Mucosa of descending colon (tissue), 3 donors: Measurements from ENCODE around the gene COA8. TPM values are rescaled to one million over a fixed set of nuclear protein-coding genes. Genes with fewer than 3 reads are reported as not detected.
A peak's percentile ranks its signal among the peaks of the same experiment; 100 is the strongest.

Experiments used
- ATAC-seq: fragments of 200-7000 bp; cut with Tn5 transposase; one replicate; pipeline ENCODE4 v1.9.1; 2020; ENCODE audit warnings: mild to moderate bottlenecking, moderate library complexity
- DNase-seq, 3 donors: peaks; one replicate each; pipeline ENCODE4 v3.0.0-alpha.2; 2020
- H3K36me3 ChIP-seq: fragments of 200-600 bp; one replicate; pipeline ENCODE4 v1.8.0; 2021; ENCODE audit warnings: low read depth, mild to moderate bottlenecking
- H3K4me1 ChIP-seq: fragments of 200-600 bp; one replicate; pipeline ENCODE4 v1.8.0; 2021; ENCODE audit warnings: low read depth, mild to moderate bottlenecking
- H3K4me3 ChIP-seq: fragments of 200-600 bp; one replicate; pipeline ENCODE4 v1.8.0; 2021; ENCODE audit warnings: mild to moderate bottlenecking
- H3K9me3 ChIP-seq: fragments of 200-600 bp; one replicate; pipeline ENCODE4 v1.8.0; 2021; ENCODE audit warnings: mild to moderate bottlenecking
- CTCF ChIP-seq: fragments of 200-600 bp; IDR thresholded peaks from one replicate; pipeline ENCODE4 v1.8.0; 2022; ENCODE audit warnings: antibody characterized with exemption, mild to moderate bottlenecking
- intact Hi-C, 2 donors: fragments of 100-400 bp; cut with DNase I in 1 of 2; cut with micrococcal nuclease in 1 of 2; formaldehyde crosslinking; loops; one replicate each; pipeline versions ENCODE4 v1.11.0 to v1.11.1; 2022; cut with DNase I, micrococcal nuclease
- total RNA-seq, 3 donors: library from RNA; stranded (reverse); fragmentation: NEBNext Ultra II Directional in 2 of 3; extraction: Animal tissue kit (Norgen Biotek cat#: 25700) in 2 of 3; gene quantifications; one replicate each; pipeline versions ENCODE4 v1.2.1 to v1.2.4, GENCODE V29; 2021 to 2023
- donor health status: DM: no; HTN: no; CAD: no; lungs with moderate emphysema.
- donor health status: DM: no; HTN: no; CAD: no.
- donor health status: DM: no; HTN: yes; CAD: no.

The COA8 gene
- total RNA-seq, 3 donors from 2014 or later = 29.3 to 47.3 (median 36.5) TPM

- no peak for TF ChIP-seq CTCF
- H3K4me1 ChIP-seq = peaks cover 21% of the 10 kb centered on the region
- DNase-seq = peak in 1 of 3 donors; percentile 24
- ATAC-seq = no peak
- intact Hi-C loops = no loop called here
- H3K9me3 ChIP-seq = no peaks in the 10 kb centered on the region
- no peaks in the 10 kb centered on the region for H3K36me3 ChIP-seq
- no peak overlapping the region for H3K4me3 ChIP-seq
Measured at GRCh38 chr14:103581206-103581605, 18.4 kb downstream of the COA8 start.

DNA sequence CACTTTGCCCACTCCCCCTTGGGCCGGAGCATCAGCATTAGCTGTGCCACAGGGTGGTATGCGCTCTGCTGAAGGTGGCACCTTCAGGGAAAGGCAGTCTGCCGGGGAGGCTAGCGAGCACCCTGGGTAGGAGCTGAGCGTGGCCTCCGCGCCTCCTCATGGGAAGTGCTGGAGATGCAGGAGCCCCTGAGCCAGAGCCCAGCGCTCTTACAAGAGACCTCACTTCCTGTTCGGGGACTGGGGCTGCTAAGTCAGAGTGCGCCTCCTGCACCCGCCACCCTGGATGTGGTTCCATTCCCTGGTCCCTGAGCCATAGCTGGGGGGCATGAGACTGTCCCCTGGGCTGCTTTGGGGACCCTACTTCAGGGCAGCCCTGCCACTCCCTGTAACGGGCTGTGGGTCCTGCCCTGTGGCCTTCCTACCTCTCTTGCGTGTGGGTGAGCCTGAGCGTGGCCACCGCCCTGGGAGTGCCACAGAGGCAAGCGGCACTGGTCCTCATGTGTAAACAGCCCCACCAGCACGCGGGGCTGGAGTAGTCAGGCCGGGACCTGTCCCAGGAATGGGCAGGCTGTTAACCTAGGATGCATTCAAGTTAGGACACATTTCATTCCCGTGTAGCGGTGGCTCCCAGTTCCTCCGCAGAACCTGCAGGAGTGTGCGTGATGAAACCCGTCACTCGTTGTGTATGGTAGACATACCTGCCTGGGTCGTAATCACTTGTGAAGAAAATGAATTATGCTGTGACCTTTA is 19.4 kb downstream of the COA8 start:
- intact Hi-C loops = no loop called here
- TF ChIP-seq CTCF = no peak
- DNase-seq = peak; percentile 56 to 73 (median 60)
- H3K36me3 ChIP-seq = no peaks in the 10 kb centered on the region
- peak; percentile 91 for ATAC-seq
- no peaks in the 10 kb centered on the region for H3K9me3 ChIP-seq
- H3K4me3 ChIP-seq = no peak overlapping the region
- peaks cover 14% of the 10 kb centered on the region for H3K4me1 ChIP-seq

GRCh38 chr14:103584326-103584915 is 21.7 kb downstream of the COA8 start:
- ATAC-seq = no peak
- H3K4me3 ChIP-seq = no peak overlapping the region
- intact Hi-C loops = no loop called here
- H3K36me3 ChIP-seq = no peaks in the 10 kb centered on the region
- TF ChIP-seq CTCF = no peak
- H3K4me1 ChIP-seq = peaks cover 9% of the 10 kb centered on the region
- DNase-seq = no peak
- no peaks in the 10 kb centered on the region for H3K9me3 ChIP-seq

- no peak for DNase-seq
- H3K36me3 ChIP-seq = no peaks in the 10 kb centered on the region
- no peak for TF ChIP-seq CTCF
- intact Hi-C loops = no loop called here
- H3K9me3 ChIP-seq = no peaks in the 10 kb centered on the region
- H3K4me1 ChIP-seq = no peaks in the 10 kb centered on the region
- H3K4me3 ChIP-seq = no peak overlapping the region
- ATAC-seq = peak; percentile 48
Measured at GRCh38 chr14:103593577-103593976, 30.8 kb downstream of the COA8 start.

GRCh38 chr14:103594265-103594664 is 31.5 kb downstream of the COA8 start:
- no peak for ATAC-seq
- TF ChIP-seq CTCF = no peak
- H3K4me1 ChIP-seq = no peaks in the 10 kb centered on the region
- intact Hi-C loops = no loop called here
- H3K4me3 ChIP-seq = no peak overlapping the region
- no peak for DNase-seq
- no peaks in the 10 kb centered on the region for H3K36me3 ChIP-seq
- H3K9me3 ChIP-seq = no peaks in the 10 kb centered on the region
